ENCODE results near the gene CD52. TPM values are rescaled to one million over a fixed set of nuclear protein-coding genes. Genes with fewer than 3 reads are reported as not detected.
"Not testable (repeated sequence)": the region's sequence is repeated elsewhere in the genome, so short reads cannot be mapped to it uniquely, and the experiment has no call there.

The CD52 gene
- total RNA-seq, 5 donors from 2014 or later (not counting 1 experiment from before 2014, with no cell fraction given) = 994 to 1,121 (median 1,054) TPM

DNA sequence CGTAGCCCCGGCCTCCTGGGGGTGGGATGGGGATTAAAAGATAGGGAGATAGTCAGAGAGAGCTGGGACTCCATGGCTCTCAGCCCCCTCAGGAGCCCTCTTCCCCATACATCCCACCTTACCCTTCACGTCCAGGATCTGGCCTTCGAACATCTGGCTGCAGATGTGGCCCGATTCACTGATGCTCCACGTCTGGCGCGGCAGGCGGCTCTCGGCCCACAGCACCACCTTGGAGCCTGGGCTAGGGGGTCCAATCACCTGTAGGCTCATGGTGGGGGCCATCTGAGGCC is 4.2 kb downstream of the CD52 start:
- Histone ChIP-seq H3K4me3 (ENCODE audit: control insufficient read depth in 1 of 2, extremely low read depth in 1 of 2, low read length in 1 of 2) (no peak overlapping the region), H3K9me3 (no peaks in the 10 kb centered on the region), H3K27me3 (replicated peaks in 1 of 2; ENCODE audit: control insufficient read depth in 2 of 2, extremely low read depth in 1 of 2, insufficient read depth in 2 of 2, low read length in 1 of 2) (no peaks in the 10 kb centered on the region), H3K4me1 (ENCODE audit: control insufficient read depth in 1 of 2, extremely low read depth in 1 of 2, insufficient read depth in 2 of 2, low read length in 2 of 2) (peaks cover 21 to 46% of the 10 kb centered on the region in 2 experiments), H3K36me3 (ENCODE audit: control insufficient read depth in 2 of 2, extremely low read depth in 1 of 2, insufficient read depth in 1 of 2, low read length in 1 of 2) (peaks cover 9 to 46% of the 10 kb centered on the region in 2 donors), H3K27ac (ENCODE audit: low read length) (peak overlapping the region; percentile 2)
- H3K4me3 Mint-ChIP-seq = peak overlapping the region in 1 of 3 donors; percentile 99
- peak overlapping the region in 1 of 2 donors; percentile 95 for H3K27ac Mint-ChIP-seq
- WGBS (ENCODE audit: insufficient coverage) = 84% methylated on average over 6 of the region's 10 CpGs
- H3K9me3 Mint-ChIP-seq = no peaks in the 10 kb centered on the region
- ChIA-PET CTCF (interaction anchor here (0.5 to 2.9 kb wide), 27 partner anchors 14 to 493 kb away, joined by 3 to 23 read pairs (median 5); partner anchors contain the start of genes CEP85 (in 2 of the 2), SH3BGRL3 (in 2 of the 2) and ZNF593 (in 1 of the 2)), POLR2A (interaction anchor here in 1 of 2 donors (0.6 kb wide), 1 partner anchor 14 kb away, joined by 4 read pairs; no protein-coding TSS in a partner anchor)
- ATAC-seq (replicated peaks in 1 of 4) (no peak), DNase-seq (no peak)
- no peaks in the 10 kb centered on the region for H3K27me3 Mint-ChIP-seq
- peaks cover 43 to 56% (median 53%) of the 10 kb centered on the region in 3 donors for H3K4me1 Mint-ChIP-seq
- peaks cover 40% of the 10 kb centered on the region for H3K36me3 Mint-ChIP-seq

DNA sequence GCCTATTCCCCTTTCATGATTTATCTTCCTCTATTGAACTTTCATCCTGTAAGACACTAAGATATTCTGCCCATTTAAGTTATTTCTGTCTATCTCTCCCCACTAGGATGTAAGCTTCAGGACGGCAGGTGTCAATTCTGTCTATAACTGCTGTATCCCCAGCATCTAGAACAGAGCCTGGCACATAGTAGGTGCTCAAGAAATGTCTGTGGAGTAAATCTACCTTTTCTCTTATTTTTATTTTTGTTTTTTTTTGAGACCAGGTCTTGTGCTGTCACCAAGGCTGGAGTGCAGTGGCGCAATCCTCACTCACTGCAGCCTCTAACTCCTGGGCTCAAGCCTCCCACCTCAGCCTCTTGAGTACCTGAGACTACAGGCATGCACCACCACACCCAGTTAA is 5.6 kb downstream of the CD52 start:
- no CpG with 5 or more reads among the region's 2 CpGs for WGBS (ENCODE audit: insufficient coverage)
- H3K27ac ChIP-seq (ENCODE audit: low read length) = no peak overlapping the region
- Mint-ChIP-seq H3K27me3 (no peaks in the 10 kb centered on the region), H3K4me3 (no peak overlapping the region), H3K36me3 (peaks cover 35% of the 10 kb centered on the region), H3K4me1 (peaks cover 34 to 46% (median 41%) of the 10 kb centered on the region in 3 donors), H3K9me3 (no peaks in the 10 kb centered on the region), H3K27ac (peak overlapping the region; percentile 83 to 84)
- H3K36me3 ChIP-seq (ENCODE audit: control insufficient read depth in 2 of 2, extremely low read depth in 1 of 2, insufficient read depth in 1 of 2, low read length in 1 of 2) = peaks cover 9 to 46% of the 10 kb centered on the region in 2 donors
- ATAC-seq (replicated peaks in 1 of 4) (no peak), DNase-seq (no peak)
- peaks cover 16 to 38% of the 10 kb centered on the region in 2 experiments for H3K4me1 ChIP-seq (ENCODE audit: control insufficient read depth in 1 of 2, extremely low read depth in 1 of 2, insufficient read depth in 2 of 2, low read length in 2 of 2)
- no peaks in the 10 kb centered on the region for H3K27me3 ChIP-seq (replicated peaks in 1 of 2; ENCODE audit: control insufficient read depth in 2 of 2, extremely low read depth in 1 of 2, insufficient read depth in 2 of 2, low read length in 1 of 2)
- no peak overlapping the region for H3K4me3 ChIP-seq (ENCODE audit: control insufficient read depth in 1 of 2, extremely low read depth in 1 of 2, low read length in 1 of 2)
- ChIA-PET CTCF (interaction anchor here (0.7 to 2.9 kb wide), 6 partner anchors 34 to 51 kb away, joined by 4 to 20 read pairs (median 10); partner anchors contain the start of gene SH3BGRL3 (in 1 of the 2)), POLR2A (no interaction called here)
- H3K9me3 ChIP-seq = no peaks in the 10 kb centered on the region

GRCh38 chr1:26324550-26324949 is 6.8 kb downstream of the CD52 start:
- POLR2A ChIA-PET = no interaction called here
- Histone ChIP-seq H3K27ac (ENCODE audit: low read length) (no peak overlapping the region), H3K9me3 (no peaks in the 10 kb centered on the region), H3K4me3 (ENCODE audit: control insufficient read depth in 1 of 2, extremely low read depth in 1 of 2, low read length in 1 of 2) (no peak overlapping the region), H3K36me3 (ENCODE audit: control insufficient read depth in 2 of 2, extremely low read depth in 1 of 2, insufficient read depth in 1 of 2, low read length in 1 of 2) (peaks cover 9 to 46% of the 10 kb centered on the region in 2 donors), H3K27me3 (replicated peaks in 1 of 2; ENCODE audit: control insufficient read depth in 2 of 2, extremely low read depth in 1 of 2, insufficient read depth in 2 of 2, low read length in 1 of 2) (no peaks in the 10 kb centered on the region), H3K4me1 (ENCODE audit: control insufficient read depth in 1 of 2, extremely low read depth in 1 of 2, insufficient read depth in 2 of 2, low read length in 2 of 2) (peaks cover 16 to 36% of the 10 kb centered on the region in 2 experiments)
- Mint-ChIP-seq H3K27ac (peak overlapping the region; percentile 11 to 41), H3K9me3 (no peaks in the 10 kb centered on the region), H3K4me3 (no peak overlapping the region), H3K27me3 (no peaks in the 10 kb centered on the region), H3K4me1 (peaks cover 34 to 44% (median 41%) of the 10 kb centered on the region in 3 donors), H3K36me3 (peaks cover 26% of the 10 kb centered on the region)
- DNase-seq (no peak), ATAC-seq (replicated peaks in 1 of 4) (no peak)
- CTCF ChIA-PET = no interaction called here
- WGBS (ENCODE audit: insufficient coverage) = no CpG with 5 or more reads among the region's 3 CpGs

- 85% methylated on average over 7 of the region's 8 CpGs for WGBS (ENCODE audit: insufficient coverage)
- Histone ChIP-seq H3K36me3 (ENCODE audit: control insufficient read depth in 2 of 2, extremely low read depth in 1 of 2, insufficient read depth in 1 of 2, low read length in 1 of 2) (peaks cover 5 to 16% of the 10 kb centered on the region in 2 donors), H3K9me3 (no peaks in the 10 kb centered on the region), H3K4me3 (ENCODE audit: control insufficient read depth in 1 of 2, extremely low read depth in 1 of 2, low read length in 1 of 2) (no peak overlapping the region), H3K27ac (ENCODE audit: low read length) (no peak overlapping the region), H3K4me1 (ENCODE audit: control insufficient read depth in 1 of 2, extremely low read depth in 1 of 2, insufficient read depth in 2 of 2, low read length in 2 of 2) (peaks cover 0 to 4% of the 10 kb centered on the region in 2 experiments), H3K27me3 (replicated peaks in 1 of 2; ENCODE audit: control insufficient read depth in 2 of 2, extremely low read depth in 1 of 2, insufficient read depth in 2 of 2, low read length in 1 of 2) (no peaks in the 10 kb centered on the region)
- H3K9me3 Mint-ChIP-seq = no peaks in the 10 kb centered on the region
- no peak overlapping the region for H3K4me3 Mint-ChIP-seq
- H3K36me3 Mint-ChIP-seq = peaks cover 11% of the 10 kb centered on the region
- ChIA-PET POLR2A (no interaction called here), CTCF (interaction anchor here (0.7 to 1.3 kb wide), 2 partner anchors 76 to 89 kb away, joined by 3 to 5 read pairs; no protein-coding TSS in a partner anchor)
- peak overlapping the region in 1 of 2 donors; percentile 36 for H3K27ac Mint-ChIP-seq
- H3K4me1 Mint-ChIP-seq = peaks cover 8 to 13% (median 8%) of the 10 kb centered on the region in 3 donors
- DNase-seq (no peak), ATAC-seq (replicated peaks in 1 of 4) (peak in 1 of 4 experiments; percentile 22)
- no peaks in the 10 kb centered on the region for H3K27me3 Mint-ChIP-seq
These were observed 10.2 kb downstream of the CD52 start for GRCh38 chr1:26327956-26328362.

DNA sequence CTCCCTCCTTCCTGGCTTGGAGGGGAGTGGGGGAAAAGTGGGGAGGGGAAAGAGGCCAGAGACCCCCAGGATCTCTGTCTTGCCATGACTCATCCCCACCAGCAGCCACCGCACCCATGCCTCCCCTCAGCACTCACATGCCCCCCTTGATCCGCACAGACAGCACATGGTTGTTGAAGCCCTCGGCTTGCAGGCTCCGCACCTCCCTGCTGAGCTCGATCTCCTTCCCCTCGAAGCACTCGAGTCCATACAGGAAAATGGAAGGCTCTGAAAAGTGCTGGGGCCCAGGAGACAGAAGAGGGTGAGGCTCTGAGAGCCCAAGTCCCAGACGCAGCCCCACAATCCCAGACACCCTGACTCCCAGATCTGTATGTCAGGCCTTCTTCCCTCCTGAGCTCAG is 10.8 kb downstream of the CD52 start:
- Histone ChIP-seq H3K27me3 (replicated peaks in 1 of 2; ENCODE audit: control insufficient read depth in 2 of 2, extremely low read depth in 1 of 2, insufficient read depth in 2 of 2, low read length in 1 of 2) (no peaks in the 10 kb centered on the region), H3K27ac (ENCODE audit: low read length) (no peak overlapping the region), H3K4me3 (ENCODE audit: control insufficient read depth in 1 of 2, extremely low read depth in 1 of 2, low read length in 1 of 2) (no peak overlapping the region), H3K4me1 (ENCODE audit: control insufficient read depth in 1 of 2, extremely low read depth in 1 of 2, insufficient read depth in 2 of 2, low read length in 2 of 2) (no peaks in the 10 kb centered on the region), H3K9me3 (no peaks in the 10 kb centered on the region), H3K36me3 (ENCODE audit: control insufficient read depth in 2 of 2, extremely low read depth in 1 of 2, insufficient read depth in 1 of 2, low read length in 1 of 2) (peaks cover 4 to 10% of the 10 kb centered on the region in 2 donors)
- no peaks in the 10 kb centered on the region for H3K9me3 Mint-ChIP-seq
- no peaks in the 10 kb centered on the region for H3K27me3 Mint-ChIP-seq
- H3K4me3 Mint-ChIP-seq = no peak overlapping the region
- no peak overlapping the region for H3K27ac Mint-ChIP-seq
- WGBS (ENCODE audit: insufficient coverage) = 92% methylated on average over 8 of the region's 8 CpGs
- ChIA-PET POLR2A (no interaction called here), CTCF (no interaction called here)
- no peak for DNase-seq
- ATAC-seq (replicated peaks in 1 of 4) = no peak
- peaks cover 9% of the 10 kb centered on the region for H3K36me3 Mint-ChIP-seq
- peaks cover 2 to 7% (median 2%) of the 10 kb centered on the region in 3 donors for H3K4me1 Mint-ChIP-seq

DNA sequence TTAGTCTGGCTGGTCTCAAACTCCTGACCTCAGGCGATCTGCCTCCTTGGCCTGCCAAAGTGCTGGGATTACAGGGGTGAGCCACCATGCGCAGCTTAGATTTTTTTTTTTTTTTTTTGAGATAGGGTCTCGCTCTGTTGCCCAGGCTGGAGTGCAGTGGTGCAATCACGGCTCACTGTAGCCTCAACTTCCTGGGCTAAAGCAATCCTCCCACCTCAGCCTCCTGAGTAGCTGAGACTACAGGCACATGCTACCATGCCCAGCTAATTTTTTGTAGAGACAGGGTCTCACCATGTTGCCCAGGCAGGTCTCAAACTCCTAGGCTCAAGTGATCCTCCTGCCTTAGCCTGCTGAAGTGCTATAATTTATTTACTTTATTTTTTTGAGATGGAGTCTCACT is 11.6 kb downstream of the CD52 start:
- H3K36me3 ChIP-seq (ENCODE audit: control insufficient read depth in 2 of 2, extremely low read depth in 1 of 2, insufficient read depth in 1 of 2, low read length in 1 of 2); H3K4me3 Mint-ChIP-seq; H3K27me3 Mint-ChIP-seq; H3K9me3 ChIP-seq; H3K36me3 Mint-ChIP-seq; POLR2A ChIA-PET; H3K27ac ChIP-seq (ENCODE audit: low read length); H3K4me3 ChIP-seq (ENCODE audit: control insufficient read depth in 1 of 2, extremely low read depth in 1 of 2, low read length in 1 of 2); H3K4me1 Mint-ChIP-seq; H3K27me3 ChIP-seq (replicated peaks in 1 of 2; ENCODE audit: control insufficient read depth in 2 of 2, extremely low read depth in 1 of 2, insufficient read depth in 2 of 2, low read length in 1 of 2); ATAC-seq (replicated peaks in 1 of 4); DNase-seq; H3K9me3 Mint-ChIP-seq; H3K4me1 ChIP-seq (ENCODE audit: control insufficient read depth in 1 of 2, extremely low read depth in 1 of 2, insufficient read depth in 2 of 2, low read length in 2 of 2); H3K27ac Mint-ChIP-seq: not testable (repeated sequence)
- CTCF ChIA-PET = interaction anchor here in 1 of 2 donors (0.6 to 0.7 kb wide), 2 partner anchors 36 to 41 kb away, joined by 3 read pairs; no protein-coding TSS in a partner anchor
- WGBS (ENCODE audit: insufficient coverage) = no CpG with 5 or more reads among the region's 4 CpGs

All from T-cell (primary cell).